OCI-LY7 (cell line): ENCODE data around the gene ZDHHC14. TPM values are rescaled to one million over a fixed set of nuclear protein-coding genes. Genes with fewer than 3 reads are reported as not detected.

Experiments
- BruUV-seq: library from RNA; stranded (reverse); fragments of 400-500 nt; replicated peaks from 2 replicates; lab custom pipeline; 2021; lab: Mats Ljungman, UMichigan
- CTCF ChIA-PET: fragments of 300-600 bp; sonication (Branson Sonifier 250); formaldehyde crosslinking; loops from one replicate; lab custom pipeline; 2022; ENCODE audit warnings: antibody characterized with exemption; ENCODE audit not compliant: unreplicated experiment; lab: Charles Lee
- POLR2A ChIA-PET: fragments of 300-600 bp; sonication (Branson Sonifier 250); formaldehyde crosslinking; loops from one replicate; lab custom pipeline; 2022; ENCODE audit warnings: antibody characterized with exemption; lab: Charles Lee
- DNase-seq: peaks from one replicate; pipeline ENCODE4 v3.0.0-alpha.2; 2015; ENCODE audit warnings: low spot score
- H2AFZ ChIP-seq: fragments of 200-600 bp; sonication (generic), shearing (Covaris generic); 2 replicates; pipeline ENCODE4 v1.6.1; 2014; ENCODE audit warnings: mild to moderate bottlenecking, antibody characterized with exemption, low read length, moderate library complexity
- H3K27ac ChIP-seq: fragments of 200-600 bp; sonication (generic); 2 replicates; pipeline ENCODE4 v1.5.1; 2014; ENCODE audit warnings: mixed run types, low read depth, mild to moderate bottlenecking, moderate library complexity, low read length, inconsistent platforms; ENCODE audit not compliant: poor library complexity, severe bottlenecking
- H3K36me3 ChIP-seq: fragments of 200-600 bp; sonication (generic); 2 replicates; pipeline ENCODE4 v1.6.1; 2014; ENCODE audit warnings: mild to moderate bottlenecking, antibody characterized with exemption, low read length, moderate library complexity, mixed read lengths; ENCODE audit not compliant: insufficient read depth
- H3K4me1 ChIP-seq: fragments of 200-600 bp; sonication (generic); 2 replicates; pipeline ENCODE4 v1.5.1; 2014; ENCODE audit warnings: mild to moderate bottlenecking, low read length; ENCODE audit not compliant: insufficient read depth, poor library complexity, severe bottlenecking
- H3K4me2 ChIP-seq: fragments of 200-600 bp; sonication (generic); 2 replicates; pipeline ENCODE4 v1.6.1; 2014; ENCODE audit warnings: mild to moderate bottlenecking, low read length
- H3K4me3 ChIP-seq: fragments of 200-600 bp; sonication (generic); 2 replicates; pipeline ENCODE4 v1.5.1; 2014; ENCODE audit warnings: mild to moderate bottlenecking, low read depth, low read length; ENCODE audit not compliant: poor library complexity, severe bottlenecking
- H3K79me2 ChIP-seq: fragments of 200-600 bp; sonication (generic); 2 replicates; pipeline ENCODE4 v1.6.1; 2016; ENCODE audit warnings: low read depth, mild to moderate bottlenecking, low read length, moderate library complexity, mixed read lengths; ENCODE audit not compliant: insufficient read depth
- H3K9me2 ChIP-seq: fragments of 200-600 bp; sonication (generic); 2 replicates; pipeline ENCODE4 v1.6.1; 2016; ENCODE audit warnings: mild to moderate bottlenecking, low read length, mixed read lengths; ENCODE audit not compliant: insufficient read depth
- H3K9me3 ChIP-seq: fragments of 200-600 bp; sonication (generic); 2 replicates; pipeline ENCODE4 v1.6.1; 2014; ENCODE audit warnings: mild to moderate bottlenecking, mixed run types, low read length, mixed read lengths
- H4K20me1 ChIP-seq: fragments of 200-600 bp; sonication (generic); 2 replicates; pipeline ENCODE4 v1.6.1; 2014; ENCODE audit warnings: mild to moderate bottlenecking, antibody characterized with exemption, low read length, moderate library complexity, mixed read lengths; ENCODE audit not compliant: insufficient read depth
- CTCF ChIP-seq: fragments of 200-600 bp; sonication (generic); conservative IDR thresholded peaks from 2 replicates; pipeline ENCODE4 v1.5.1; 2014; ENCODE audit warnings: mild to moderate bottlenecking, antibody characterized with exemption, low read length, moderate library complexity, mixed read lengths
- EZH2phosphoT487 ChIP-seq: fragments of 200-600 bp; sonication (generic); IDR thresholded peaks from 2 replicates; pipeline ENCODE4 v1.6.1; 2018; ENCODE audit warnings: low read depth, borderline replicate concordance, mild to moderate bottlenecking, mixed run types, antibody characterized with exemption, low read length, moderate library complexity, mixed read lengths
- intact Hi-C: fragments of 100-400 bp; cut with micrococcal nuclease; formaldehyde crosslinking; loops from one replicate; pipeline ENCODE4 v1.10.0; 2022; ENCODE audit not compliant: unreplicated experiment
- total RNA-seq, 2 experiments: library from RNA; depleted of rRNA in 1 of 2; stranded (reverse); fragments of >200 nt in 1 of 2; shearing (Covaris generic) in 1 of 2; gene quantifications; 2 replicates each; pipeline ENCODE4 v1.2.3, GENCODE V29; 2014 to 2022

Gene ZDHHC14
- total RNA-seq, 2 experiments from 2014 or later: 0.69 to 3.0 TPM

- Histone ChIP-seq H4K20me1 (no peaks in the 10 kb centered on the region), H3K79me2 (no peaks in the 10 kb centered on the region), H3K9me3 (no peaks in the 10 kb centered on the region), H3K4me1 (no peaks in the 10 kb centered on the region), H3K4me3 (no peak overlapping the region), H3K9me2 (no peaks in the 10 kb centered on the region), H2AFZ (no peak overlapping the region), H3K4me2 (no peak overlapping the region), H3K27ac (no peak overlapping the region), H3K36me3 (no peaks in the 10 kb centered on the region)
- CTCF ChIA-PET: no interaction called here
- intact Hi-C loops: no loop called here
- DNase-seq: no peak
- BruUV-seq: no TSS peak
- TF ChIP-seq EZH2phosphoT487: no peak
- no peak for TF ChIP-seq CTCF
- POLR2A ChIA-PET: interaction anchor here (0.9 kb wide), 1 partner anchor 89 kb away, joined by 3 read pairs; no protein-coding TSS in a partner anchor
Measured at GRCh38 chr6:157659536-157660271, 278.7 kb downstream of the ZDHHC14 start.

- CTCF ChIA-PET: no interaction called here
- Histone ChIP-seq H3K36me3 (no peaks in the 10 kb centered on the region), H3K4me2 (no peak overlapping the region), H3K9me2 (no peaks in the 10 kb centered on the region), H3K79me2 (no peaks in the 10 kb centered on the region), H3K4me1 (no peaks in the 10 kb centered on the region), H3K9me3 (no peaks in the 10 kb centered on the region), H2AFZ (no peak overlapping the region), H3K27ac (no peak overlapping the region), H3K4me3 (no peak overlapping the region), H4K20me1 (no peaks in the 10 kb centered on the region)
- POLR2A ChIA-PET: no interaction called here
- DNase-seq: no peak
- intact Hi-C loops: no loop called here
- no TSS peak for BruUV-seq
- no peak for TF ChIP-seq CTCF
- no peak for TF ChIP-seq EZH2phosphoT487
Measured at GRCh38 chr6:157660414-157660813, 279.4 kb downstream of the ZDHHC14 start.

DNA sequence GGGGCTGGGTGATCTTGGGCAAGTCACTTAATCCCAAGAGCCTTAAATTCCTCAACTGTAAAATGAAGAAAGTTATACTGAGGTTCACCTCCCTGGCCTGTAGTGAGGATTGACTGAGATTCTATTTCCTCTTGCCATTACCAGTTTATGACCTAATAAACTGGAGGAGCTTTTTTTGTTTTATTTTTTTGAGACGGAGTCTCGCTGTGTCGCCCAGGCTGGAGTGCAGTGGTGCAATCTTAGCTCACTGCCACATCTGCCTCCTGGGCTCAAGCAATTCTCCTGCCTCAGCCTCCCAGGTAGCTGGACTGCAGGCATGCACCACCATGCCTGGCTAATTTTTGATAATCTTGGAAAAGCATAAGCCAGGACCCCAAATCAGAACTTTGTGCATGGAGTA, 280.7 kb downstream of the ZDHHC14 start:
- no TSS peak for BruUV-seq
- CTCF ChIA-PET: no interaction called here

More for the DNA sequence above, 280.7 kb downstream of the ZDHHC14 start:
- Histone ChIP-seq H3K36me3 (no peaks in the 10 kb centered on the region), H3K4me1 (no peaks in the 10 kb centered on the region), H4K20me1 (no peaks in the 10 kb centered on the region), H3K9me2 (no peaks in the 10 kb centered on the region), H3K4me2 (no peak overlapping the region), H2AFZ (no peak overlapping the region), H3K79me2 (no peaks in the 10 kb centered on the region), H3K9me3 (no peaks in the 10 kb centered on the region), H3K4me3 (no peak overlapping the region), H3K27ac (no peak overlapping the region)
- intact Hi-C loops: no loop called here
- POLR2A ChIA-PET: no interaction called here
- no peak for DNase-seq
- TF ChIP-seq CTCF: no peak
- TF ChIP-seq EZH2phosphoT487: no peak
